HFFc6 (cell line): ENCODE results near the gene ADSS1. TPM values are rescaled to one million over a fixed set of nuclear protein-coding genes. Genes with fewer than 3 reads are reported as not detected.

ENCODE experiments used
- DNase-seq: peaks from one replicate; pipeline ENCODE4 v3.0.0-alpha.2; 2018
- H3K27ac Mint-ChIP-seq: 2 replicates; pipeline ENCODE4 v1.8.0; 2020; ENCODE audit warnings: mild to moderate bottlenecking, mixed read lengths
- H3K27me3 Mint-ChIP-seq: 2 replicates; pipeline ENCODE4 v1.8.0; 2021; ENCODE audit warnings: mild to moderate bottlenecking, moderate library complexity, mixed read lengths; ENCODE audit not compliant: insufficient read depth
- H3K36me3 Mint-ChIP-seq: 2 replicates; pipeline ENCODE4 v1.8.0; 2021; ENCODE audit warnings: low read depth, mixed read lengths
- H3K4me1 Mint-ChIP-seq: 2 replicates; pipeline ENCODE4 v1.8.0; 2020; ENCODE audit warnings: low read depth, mixed read lengths
- H3K4me3 Mint-ChIP-seq: 2 replicates; pipeline ENCODE4 v1.8.0; 2020; ENCODE audit warnings: mild to moderate bottlenecking, moderate library complexity, mixed read lengths
- H3K9me3 Mint-ChIP-seq: 2 replicates; pipeline ENCODE4 v1.8.0; 2020; ENCODE audit warnings: mild to moderate bottlenecking, mixed read lengths
- total RNA-seq, 6 experiments: library from RNA; stranded (reverse); fragmentation: NEBNext Ultra II Directional; extraction: Animal tissue kit (Norgen Biotek cat#: 25700); gene quantifications; 2 replicates in 1 of 6; 3 replicates in 5 of 6; pipeline ENCODE4 v1.2.3, GENCODE V29; 2021
- TF ChIP-seq, protein P1 (sequence below): fragments of 200-600 bp; sonication (generic); IDR thresholded peaks from 2 replicates; pipeline ENCODE4 v1.5.0; 2021; ENCODE audit warnings: antibody characterized with exemption, mild to moderate bottlenecking

Gene ADSS1
- total RNA-seq, 6 experiments from 2014 or later, result 2.7 to 3.7 (median 3.3) TPM

DNA sequence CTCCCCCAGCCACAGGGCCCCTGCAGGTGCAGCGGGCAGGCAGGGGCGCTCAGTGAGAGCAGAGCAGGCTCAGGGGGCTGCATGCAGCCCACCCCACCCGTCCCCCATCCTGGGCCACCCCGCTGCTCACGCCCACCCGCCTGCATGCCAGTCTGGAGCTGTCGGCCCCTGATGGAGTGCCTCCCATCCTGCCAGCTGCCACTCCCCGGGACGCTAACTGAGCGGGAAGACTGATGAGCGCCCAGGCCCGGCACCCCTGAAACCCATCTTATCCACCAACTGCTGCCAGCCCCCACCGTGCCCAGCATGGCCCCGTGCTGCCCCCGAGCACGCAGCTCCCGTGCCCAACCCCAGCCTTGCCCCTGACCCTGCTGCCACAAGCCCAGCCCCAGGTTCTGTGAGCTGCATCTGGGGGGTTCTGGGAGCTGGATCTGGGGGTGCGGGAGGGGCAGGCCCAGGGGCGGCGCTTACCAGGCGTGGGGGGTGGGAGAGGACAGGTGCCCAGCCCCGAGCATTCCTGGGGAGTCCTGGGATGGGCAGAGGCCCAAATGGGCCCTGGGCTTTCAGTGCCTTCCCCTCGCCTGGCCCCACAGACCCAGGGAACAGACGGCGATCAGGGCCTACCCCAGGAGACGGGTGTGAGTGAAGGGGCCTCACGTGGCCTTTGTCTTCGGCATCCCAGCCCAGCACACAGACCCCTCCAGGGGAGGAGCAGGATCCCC, 58.2 kb downstream of the ADSS1 start:
- no peak overlapping the region for H3K4me3 Mint-ChIP-seq
- H3K36me3 Mint-ChIP-seq, result no peaks in the 10 kb centered on the region
- H3K27me3 Mint-ChIP-seq, result no peaks in the 10 kb centered on the region; the same call in 1 of the 2 replicates
- H3K4me1 Mint-ChIP-seq, result no peaks in the 10 kb centered on the region
- H3K27ac Mint-ChIP-seq, result no peak overlapping the region
- H3K9me3 Mint-ChIP-seq, result no peaks in the 10 kb centered on the region
- no peak for DNase-seq
- TF ChIP-seq, protein P1, sequence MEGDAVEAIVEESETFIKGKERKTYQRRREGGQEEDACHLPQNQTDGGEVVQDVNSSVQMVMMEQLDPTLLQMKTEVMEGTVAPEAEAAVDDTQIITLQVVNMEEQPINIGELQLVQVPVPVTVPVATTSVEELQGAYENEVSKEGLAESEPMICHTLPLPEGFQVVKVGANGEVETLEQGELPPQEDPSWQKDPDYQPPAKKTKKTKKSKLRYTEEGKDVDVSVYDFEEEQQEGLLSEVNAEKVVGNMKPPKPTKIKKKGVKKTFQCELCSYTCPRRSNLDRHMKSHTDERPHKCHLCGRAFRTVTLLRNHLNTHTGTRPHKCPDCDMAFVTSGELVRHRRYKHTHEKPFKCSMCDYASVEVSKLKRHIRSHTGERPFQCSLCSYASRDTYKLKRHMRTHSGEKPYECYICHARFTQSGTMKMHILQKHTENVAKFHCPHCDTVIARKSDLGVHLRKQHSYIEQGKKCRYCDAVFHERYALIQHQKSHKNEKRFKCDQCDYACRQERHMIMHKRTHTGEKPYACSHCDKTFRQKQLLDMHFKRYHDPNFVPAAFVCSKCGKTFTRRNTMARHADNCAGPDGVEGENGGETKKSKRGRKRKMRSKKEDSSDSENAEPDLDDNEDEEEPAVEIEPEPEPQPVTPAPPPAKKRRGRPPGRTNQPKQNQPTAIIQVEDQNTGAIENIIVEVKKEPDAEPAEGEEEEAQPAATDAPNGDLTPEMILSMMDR, result no peak

DNA sequence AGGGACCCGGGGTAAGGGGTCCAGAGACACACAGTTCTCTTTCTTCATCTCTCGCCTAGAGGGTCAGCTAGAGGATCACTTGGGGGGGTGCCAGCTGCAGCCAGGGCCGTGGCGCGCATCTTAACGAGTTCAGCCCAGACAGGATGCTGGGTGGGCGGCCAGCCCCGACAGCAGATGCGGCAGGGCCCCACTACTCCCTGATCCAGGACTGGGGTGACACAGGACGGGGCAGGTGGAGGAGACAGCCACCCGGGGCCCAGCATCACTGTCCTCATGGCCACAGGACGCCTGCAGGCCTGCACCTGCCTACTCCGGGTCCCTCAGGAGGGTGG, 58.7 kb downstream of the ADSS1 start:
- Mint-ChIP-seq H3K4me1 (no peaks in the 10 kb centered on the region), H3K4me3 (no peak overlapping the region), H3K36me3 (no peaks in the 10 kb centered on the region), H3K27ac (no peak overlapping the region), H3K27me3 (no peaks in the 10 kb centered on the region; the same call in 1 of the 2 replicates), H3K9me3 (no peaks in the 10 kb centered on the region)
- TF ChIP-seq, protein P1, result no peak
- no peak for DNase-seq

DNA sequence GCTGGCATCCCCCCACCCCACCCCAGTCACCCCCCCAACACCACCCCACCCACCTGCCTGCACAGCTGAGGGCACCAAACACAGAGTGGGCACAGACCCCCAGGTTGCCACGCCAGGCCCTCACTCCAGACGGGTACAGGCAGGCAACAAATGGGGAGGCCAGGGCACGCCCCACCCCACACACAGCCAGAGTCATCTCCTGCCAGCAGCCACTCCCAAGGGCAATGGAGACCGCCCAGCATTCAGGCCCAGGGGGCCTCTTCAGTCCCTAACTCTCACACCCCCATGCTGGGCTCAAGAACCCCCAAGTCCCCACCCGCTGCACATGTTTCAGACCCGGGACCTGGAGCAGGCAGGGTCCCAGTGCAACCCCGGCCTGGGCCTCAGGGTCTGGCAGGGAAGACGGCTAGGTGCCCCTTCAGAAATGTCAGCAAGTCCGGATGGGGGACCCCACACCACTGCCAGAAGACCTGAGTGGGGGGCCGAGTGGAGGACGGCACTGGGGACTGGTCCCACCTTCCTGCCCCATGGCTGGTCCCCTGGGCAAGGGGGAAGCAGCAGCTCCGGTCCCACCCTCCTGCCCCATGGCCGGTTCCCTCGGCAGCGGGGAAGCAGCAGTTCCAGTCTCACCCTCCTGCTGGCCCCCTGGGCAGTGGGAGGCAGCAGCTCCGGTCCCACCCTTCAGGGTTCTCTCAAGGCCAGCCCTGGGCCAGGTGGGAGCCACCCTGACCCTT, 59.6 kb downstream of the ADSS1 start:
- no peak for DNase-seq

DNA sequence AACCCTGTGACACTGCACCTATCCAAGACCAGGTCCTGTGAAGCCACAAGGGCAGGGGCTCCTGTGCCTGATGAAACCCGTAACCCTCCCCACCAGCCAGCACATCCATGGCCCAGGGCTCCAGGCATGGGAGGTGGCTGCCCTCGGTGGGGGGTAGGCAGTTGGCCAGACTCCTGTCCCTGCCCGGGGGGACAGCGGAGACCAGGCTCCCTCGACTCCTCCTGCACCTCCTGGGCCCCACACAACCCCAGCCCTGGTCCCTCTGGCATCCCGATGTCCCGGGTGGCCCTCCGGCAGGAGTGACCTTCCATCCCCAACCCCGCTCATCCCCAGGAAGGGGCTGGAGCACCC, 60.2 kb downstream of the ADSS1 start:
- Mint-ChIP-seq H3K9me3 (no peaks in the 10 kb centered on the region), H3K27me3 (no peaks in the 10 kb centered on the region; the same call in 1 of the 2 replicates), H3K36me3 (no peaks in the 10 kb centered on the region)

More for the DNA sequence above, 59.6 kb downstream of the ADSS1 start:
- Mint-ChIP-seq H3K27me3 (no peaks in the 10 kb centered on the region; the same call in 1 of the 2 replicates), H3K27ac (no peak overlapping the region), H3K36me3 (no peaks in the 10 kb centered on the region), H3K4me1 (no peaks in the 10 kb centered on the region), H3K4me3 (no peak overlapping the region), H3K9me3 (no peaks in the 10 kb centered on the region)
- TF ChIP-seq, protein P1, result no peak

DNA sequence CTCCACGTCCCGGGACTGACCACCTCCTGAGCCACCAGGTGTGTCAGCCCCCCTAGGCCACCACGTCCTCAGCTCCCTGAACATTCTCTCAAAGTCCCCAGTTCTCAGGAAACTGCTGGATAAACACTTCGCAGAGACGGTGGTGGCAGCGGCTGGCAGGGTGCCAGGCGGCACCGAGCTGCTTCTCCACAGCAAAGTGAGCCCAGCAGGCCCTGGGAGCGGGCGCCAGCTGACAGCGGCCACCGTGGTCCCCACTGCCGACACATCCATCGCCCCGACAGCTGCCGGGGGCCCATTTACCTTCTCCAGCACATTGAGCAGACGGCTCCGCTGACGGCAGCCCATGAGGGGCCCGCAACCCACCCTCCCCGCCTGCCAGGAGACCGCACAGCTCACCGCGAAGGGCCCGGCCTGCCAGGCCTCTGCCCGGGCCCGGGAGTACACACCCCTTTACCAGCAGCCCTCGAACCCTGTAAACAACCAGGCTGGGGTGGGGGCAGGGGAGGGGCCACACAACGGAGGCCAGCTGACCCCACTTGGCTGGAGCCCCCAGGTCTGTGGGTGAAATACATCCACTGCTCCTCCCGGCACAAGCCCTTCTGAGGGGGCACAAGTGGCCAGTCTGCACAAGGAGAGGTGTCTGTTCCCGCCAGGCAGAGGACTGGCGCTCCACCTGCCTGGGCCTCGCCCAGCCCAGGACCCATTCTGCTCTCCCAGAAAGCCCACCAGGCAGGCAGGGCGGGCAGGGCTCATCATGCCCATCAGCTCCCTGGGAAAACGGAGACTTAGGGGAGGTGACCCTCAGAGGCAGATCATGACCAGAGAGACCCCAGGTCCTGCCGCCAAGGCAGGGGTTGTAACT, 61.0 kb downstream of the ADSS1 start:
- DNase-seq, result no peak
- TF ChIP-seq, protein P1, result no peak
- H3K27me3 Mint-ChIP-seq, result no peaks in the 10 kb centered on the region; the same call in 1 of the 2 replicates

More for the DNA sequence above, 60.2 kb downstream of the ADSS1 start:
- TF ChIP-seq, protein P1, result no peak
- Mint-ChIP-seq H3K27ac (no peak overlapping the region), H3K4me3 (no peak overlapping the region), H3K4me1 (no peaks in the 10 kb centered on the region)
- DNase-seq, result no peak

More for the DNA sequence above, 61.0 kb downstream of the ADSS1 start:
- Mint-ChIP-seq H3K4me1 (no peaks in the 10 kb centered on the region), H3K9me3 (no peaks in the 10 kb centered on the region), H3K27ac (no peak overlapping the region), H3K36me3 (no peaks in the 10 kb centered on the region), H3K4me3 (no peak overlapping the region)
